HG03135 (cell line): ENCODE results near the gene TECRL.

ENCODE experiments used
- ATAC-seq: cut with Tn5 transposase; IDR thresholded peaks from one replicate; pipeline ENCODE4 v1.9.1; 2021; ENCODE audit warnings: mild to moderate bottlenecking, moderate library complexity; ENCODE audit not compliant: unreplicated experiment

Gene TECRL

DNA sequence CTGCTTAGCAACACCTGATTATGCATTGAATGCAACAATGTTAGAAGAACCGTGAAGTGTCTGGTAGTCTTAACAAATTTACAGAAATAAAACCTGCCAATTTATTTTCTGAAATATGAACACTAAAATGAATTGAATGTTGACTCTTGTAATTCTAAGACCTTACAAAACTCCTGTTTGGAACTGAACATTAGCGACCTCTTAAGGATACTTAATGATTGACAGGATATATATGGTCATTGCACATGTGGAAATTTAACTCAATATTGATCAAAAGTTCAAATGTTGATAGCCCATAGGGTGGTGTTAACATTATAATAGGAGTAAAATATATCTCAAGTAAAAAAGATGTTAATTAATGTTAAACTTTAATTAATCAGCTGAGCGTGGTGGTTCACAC is 79.1 kb downstream of the TECRL start:
- ATAC-seq, result no peak

DNA sequence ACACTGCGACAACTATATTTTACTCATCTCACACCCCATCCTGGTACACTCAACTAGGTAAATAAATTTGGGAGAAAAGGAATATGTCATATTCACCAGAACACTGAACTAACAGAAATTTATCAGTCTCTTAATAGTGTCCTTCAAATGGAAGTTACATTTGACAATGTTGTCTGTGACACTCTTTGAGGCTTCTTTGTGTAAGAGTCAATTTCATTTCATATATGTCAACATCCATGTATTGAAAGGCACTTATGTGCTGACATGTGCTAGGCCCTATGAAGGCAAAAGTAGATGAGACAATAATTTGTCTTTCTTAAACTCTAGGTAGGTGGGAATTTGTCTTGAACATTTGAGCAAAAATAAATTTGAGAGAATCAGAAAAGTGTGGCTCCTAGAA is 82.0 kb downstream of the TECRL start:
- ATAC-seq, result no peak

DNA sequence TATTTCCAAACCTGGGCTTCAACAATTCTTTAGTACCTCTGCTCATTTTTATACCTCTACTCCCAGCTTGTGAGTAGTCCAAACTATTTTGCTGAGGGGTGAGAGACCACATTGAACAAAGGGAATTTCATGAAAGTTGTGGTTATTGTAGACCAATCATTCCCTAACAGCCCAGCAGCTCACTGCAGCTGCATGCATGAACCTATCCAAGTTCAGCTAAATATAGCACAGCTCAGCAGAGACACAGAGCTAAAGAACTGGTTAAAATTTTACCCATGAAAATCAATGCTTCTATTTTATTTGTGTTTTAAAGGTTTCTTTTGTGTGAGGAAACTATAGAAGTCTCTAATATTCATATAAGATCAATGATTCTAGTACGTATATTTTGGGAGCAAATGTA is 82.7 kb downstream of the TECRL start:
- no peak for ATAC-seq

DNA sequence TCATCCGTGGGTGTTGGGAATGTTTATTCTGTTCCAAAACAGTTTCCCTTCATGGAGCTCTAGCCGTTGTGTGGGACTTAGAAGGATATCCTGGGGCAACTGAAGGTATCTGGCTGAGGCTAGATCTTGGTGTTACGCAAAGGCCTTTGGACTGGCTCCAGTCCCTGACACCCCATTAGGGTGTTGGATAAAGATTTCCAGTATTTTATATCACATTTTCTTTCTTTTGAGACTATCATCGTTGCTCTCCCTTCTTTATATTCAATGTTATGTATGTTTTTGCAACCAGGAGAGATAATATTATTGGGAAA is 103.0 kb downstream of the TECRL start:
- no peak for ATAC-seq

DNA sequence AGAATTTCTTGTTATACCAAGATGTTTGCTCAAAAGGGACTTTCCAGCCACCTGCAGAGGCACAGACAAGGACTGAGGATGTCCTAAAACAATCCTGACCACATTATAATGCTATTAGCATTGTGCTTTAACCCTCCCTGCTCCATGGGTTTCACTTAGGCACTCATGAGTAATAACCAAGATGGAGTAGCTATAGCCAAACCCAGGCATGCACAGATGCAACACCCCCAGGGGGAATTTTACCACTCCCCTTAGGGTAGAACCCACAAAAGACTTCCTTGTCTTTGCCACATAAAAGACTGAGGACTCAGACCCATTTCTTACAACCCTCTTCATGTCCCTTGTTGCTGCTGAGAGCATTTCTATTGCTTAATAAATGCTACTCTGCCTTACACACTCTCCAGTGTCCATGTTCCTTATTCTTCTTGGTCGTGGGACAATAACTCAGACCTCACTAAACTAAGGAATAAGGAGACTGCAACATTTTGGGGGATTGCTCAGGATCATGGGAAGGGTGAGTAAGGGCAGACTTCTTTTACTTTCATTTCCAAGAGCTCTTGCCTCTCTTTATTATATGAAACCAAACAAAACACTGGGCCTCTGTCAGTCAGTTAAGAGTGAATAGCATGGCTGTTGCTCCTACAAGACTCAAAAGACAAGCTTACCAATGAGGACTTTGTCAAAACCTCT is 103.5 kb downstream of the TECRL start:
- no peak for ATAC-seq

DNA sequence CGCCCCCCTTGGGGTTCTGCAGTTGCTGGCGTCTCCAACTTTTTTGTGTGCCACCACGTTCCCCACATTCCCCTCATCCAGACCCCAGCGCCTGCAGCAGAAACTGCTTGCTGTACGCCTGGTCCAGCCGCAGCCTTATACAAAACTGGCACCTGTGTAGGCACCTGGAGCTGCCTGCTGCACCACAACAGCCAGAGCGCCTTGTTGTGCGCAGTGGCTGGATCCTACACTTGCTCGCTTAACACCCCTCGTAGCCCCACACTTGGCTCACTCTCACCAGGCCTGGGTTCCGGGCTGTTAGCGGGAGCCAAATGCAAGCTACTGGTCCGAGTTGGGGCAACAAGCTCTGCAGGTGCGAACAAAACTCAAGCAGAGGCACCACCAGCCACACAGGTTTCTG is 136.8 kb downstream of the TECRL start:
- no peak for ATAC-seq

DNA sequence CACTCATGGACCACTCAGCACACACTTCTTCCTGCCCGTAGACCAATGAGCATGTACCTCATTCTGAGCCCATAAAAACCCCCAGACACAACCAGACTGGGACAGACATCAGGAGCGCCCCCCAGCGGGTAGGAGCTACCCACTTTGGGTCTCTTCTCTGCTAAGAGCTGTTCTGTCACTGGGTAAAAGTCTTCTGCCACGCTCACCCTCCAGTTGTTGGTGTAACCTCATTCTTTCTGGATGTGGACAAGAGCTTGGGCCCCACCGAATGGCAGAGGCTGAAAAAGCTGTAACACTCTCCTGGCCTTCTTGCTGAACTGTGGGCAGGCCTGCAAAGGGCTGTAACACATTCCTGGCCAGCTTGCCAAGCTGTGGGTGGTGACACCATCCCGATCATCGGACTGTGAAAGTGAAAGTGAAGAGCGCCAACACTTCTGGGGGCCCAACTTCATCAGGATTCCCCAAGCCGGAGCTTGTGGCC is 137.6 kb downstream of the TECRL start:
- ATAC-seq, result no peak

DNA sequence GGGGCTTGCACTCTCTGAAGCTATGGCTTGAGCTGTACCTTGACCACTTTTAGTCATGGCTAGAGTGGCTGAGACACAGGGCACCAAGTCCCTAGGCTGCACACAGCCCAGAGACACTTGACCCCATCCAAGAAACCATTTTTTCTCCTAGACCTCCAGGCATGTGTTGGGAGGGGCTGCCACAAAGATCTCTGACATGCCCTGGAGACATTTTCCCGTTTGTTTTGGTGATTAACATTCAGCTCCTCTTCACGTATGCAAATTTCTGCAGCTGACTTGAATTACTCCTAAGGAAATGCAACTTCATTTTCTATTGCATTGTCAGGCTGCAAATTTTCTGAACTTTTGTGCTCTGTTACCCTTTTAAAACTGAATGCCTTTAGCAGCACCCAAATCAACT is 142.6 kb downstream of the TECRL start:
- ATAC-seq, result no peak

DNA sequence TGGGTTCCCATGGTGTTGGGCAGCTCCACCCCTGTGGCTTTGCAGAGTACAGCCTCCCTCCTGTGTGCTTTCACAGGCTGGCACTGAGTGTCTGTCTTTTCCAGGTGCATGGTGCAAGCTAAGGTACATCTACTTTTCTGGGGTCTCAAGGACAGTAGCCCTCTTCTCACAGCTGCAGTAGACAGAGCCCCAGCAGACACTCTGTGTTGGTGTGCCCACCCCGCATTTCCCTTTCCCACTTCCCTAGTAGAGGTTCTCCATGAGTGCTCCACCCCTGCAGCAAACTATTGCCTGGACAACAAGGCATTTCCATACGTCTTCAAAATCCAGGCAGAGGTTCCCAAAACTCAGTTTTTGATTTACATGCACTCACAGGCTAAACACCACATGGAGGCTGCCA is 143.0 kb downstream of the TECRL start:
- no peak for ATAC-seq

DNA sequence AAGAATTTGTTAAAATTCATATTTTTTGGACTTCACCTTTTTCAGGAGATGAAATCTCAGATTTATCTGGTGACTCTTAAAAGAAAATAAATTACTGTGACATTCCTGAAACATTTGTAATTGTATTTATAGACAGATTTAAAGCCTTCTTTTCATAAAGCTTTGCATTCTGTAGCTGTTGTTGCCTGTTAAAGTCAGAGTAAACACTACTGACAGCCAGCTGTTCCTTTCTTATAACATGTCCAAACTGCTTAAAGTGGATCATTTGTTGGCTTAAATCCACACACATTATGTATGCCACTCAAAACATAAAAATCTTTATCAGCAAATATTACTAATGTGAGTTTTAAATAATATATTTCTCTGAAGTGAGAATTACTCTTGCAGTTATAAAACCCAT is 157.5 kb downstream of the TECRL start:
- no peak for ATAC-seq

DNA sequence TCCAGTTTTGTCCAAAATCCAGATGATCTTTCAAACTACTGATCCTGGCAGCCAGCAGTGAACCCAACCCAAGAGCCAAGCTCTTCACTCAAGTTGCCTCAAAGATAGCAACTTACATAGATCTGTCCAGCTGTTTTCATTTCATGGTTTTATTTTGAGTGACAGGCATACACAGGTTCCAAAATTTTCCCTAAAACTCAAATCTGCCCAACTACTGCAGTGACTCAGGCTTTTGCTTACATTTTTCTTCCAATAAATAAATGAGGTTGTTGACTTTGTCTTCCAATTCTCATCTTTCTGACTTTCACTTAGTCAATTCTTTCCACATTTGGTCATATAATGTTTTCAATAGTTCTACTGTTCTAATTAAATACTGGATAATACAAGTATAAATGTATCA is 158.8 kb downstream of the TECRL start:
- ATAC-seq, result no peak

DNA sequence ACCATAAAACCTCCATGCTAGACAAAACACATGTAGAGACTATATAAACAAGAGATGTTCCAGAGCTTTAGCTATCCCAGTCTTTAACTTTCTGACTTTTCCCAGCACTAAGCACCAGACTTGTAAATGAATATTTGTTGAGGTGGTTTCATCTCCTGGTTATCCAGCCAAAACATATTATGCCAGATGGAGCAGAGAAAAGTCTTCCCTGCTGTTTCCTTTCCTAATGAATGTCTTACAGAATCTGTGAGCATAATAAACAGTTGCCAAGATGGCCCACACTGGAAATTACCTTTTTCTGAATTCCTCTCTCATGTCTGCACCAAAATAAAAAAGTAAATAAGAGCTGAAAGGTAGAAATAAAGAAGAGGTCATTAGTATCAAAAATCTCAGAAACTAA is 159.2 kb downstream of the TECRL start:
- ATAC-seq, result no peak

DNA sequence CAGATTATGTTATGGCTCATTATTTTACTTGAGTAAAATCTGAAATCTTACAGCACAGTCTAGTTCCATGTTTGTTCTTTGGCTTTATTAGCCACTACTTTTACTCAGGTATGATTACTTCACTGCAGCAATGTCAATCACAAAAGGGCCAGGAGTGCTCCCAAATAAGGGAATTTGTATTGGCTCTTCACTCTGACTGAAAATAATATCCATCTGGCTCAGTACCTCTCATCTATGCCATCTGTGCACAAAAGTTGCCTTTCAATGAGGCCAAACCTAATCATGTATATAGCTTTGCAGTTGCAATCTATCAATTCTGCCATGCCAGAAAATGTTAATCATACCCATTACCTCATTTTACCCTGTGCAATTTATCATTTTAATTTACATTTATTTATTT is 161.1 kb downstream of the TECRL start:
- no peak for ATAC-seq

DNA sequence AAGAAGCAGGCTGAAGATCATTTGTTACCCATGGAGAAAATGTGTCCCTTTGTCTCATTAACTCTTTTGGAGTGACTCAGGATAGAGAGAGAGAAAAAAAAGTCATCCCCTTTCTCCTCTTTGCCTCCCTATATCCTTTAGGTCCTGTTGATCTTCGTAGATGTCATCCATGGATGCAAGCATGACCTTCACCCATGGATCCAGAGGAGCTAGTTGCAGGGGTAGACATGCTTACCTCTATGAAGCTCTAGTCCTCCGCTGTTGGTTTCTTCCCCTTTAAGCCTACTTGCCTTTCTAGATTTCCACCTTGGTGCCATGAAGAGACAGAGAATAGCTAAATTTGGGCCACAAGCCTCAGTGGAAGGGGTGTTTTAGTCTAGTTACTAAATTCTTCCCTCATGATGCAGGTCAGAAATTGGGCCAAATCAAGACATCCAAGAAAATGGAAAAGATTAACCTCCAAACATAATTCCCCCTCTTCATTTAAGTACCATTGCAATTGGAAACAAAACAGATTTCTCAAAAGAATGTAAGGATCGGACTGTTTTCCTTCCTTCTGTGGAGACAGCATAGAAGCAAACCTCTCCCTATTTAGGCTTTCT is 178.4 kb downstream of the TECRL start:
- ATAC-seq, result no peak
